ENCODE data around the gene MAN2A1. TPM values are rescaled to one million over a fixed set of nuclear protein-coding genes. Genes with fewer than 3 reads are reported as not detected.

MAN2A1 gene
- total RNA-seq, 1 experiment from 2014 or later: 51.0 TPM

GRCh38 chr5:109674596-109674995 is 15.1 kb upstream of the MAN2A1 start:
- Histone ChIP-seq H3K27me3 (ENCODE audit: control insufficient read depth, insufficient read depth, low read length) (peaks cover 46% of the 10 kb centered on the region), H3K4me1 (ENCODE audit: control insufficient read depth, insufficient read depth, low read length) (no peaks in the 10 kb centered on the region; the same call in 1 of the 2 replicates), H3K27ac (ENCODE audit: low read length) (no peak overlapping the region), H3K9me3 (ENCODE audit: control insufficient read depth, insufficient read depth, low read depth, low read length) (no peaks in the 10 kb centered on the region), H3K4me3 (ENCODE audit: low read depth in 2 of 2, low read length in 2 of 2) (no peak overlapping the region), H3K36me3 (ENCODE audit: control insufficient read depth, insufficient read depth, low read length) (no peaks in the 10 kb centered on the region)
- POLR2A ChIA-PET: no interaction called here
- CTCF ChIA-PET: no interaction called here
- no TSS peak for BruUV-seq (replicated peaks)
- DNase-seq (ENCODE audit: low read depth, low spot score): no peak
- intact Hi-C loops (cut with micrococcal nuclease; ENCODE audit: unreplicated experiment): no loop called here
- TF ChIP-seq TCF7L2 (IDR thresholded peaks at IDR 0.05; ENCODE audit: low read depth, low read length) (no peak), POLR2AphosphoS5 (IDR thresholded peaks at IDR 0.05; ENCODE audit: low read depth, low read length) (no peak), REST (IDR thresholded peaks at IDR 0.05; ENCODE audit: insufficient read depth in 1 of 2, low read depth in 2 of 2, low read length in 1 of 2) (no peak), SIN3A (IDR thresholded peaks at IDR 0.05; ENCODE audit: borderline replicate concordance, insufficient read depth, low read depth, low read length) (no peak), CTCF (IDR thresholded peaks at IDR 0.05) (no peak)
- no peak for ATAC-seq
- in situ Hi-C loops (cut with HindIII; ENCODE audit: low pct_unique_long_range_greater_than_20kb, low sequenced_read_pairs): no loop called here

- H3K27ac ChIP-seq (ENCODE audit: low read length): no peak overlapping the region
- CTCF ChIA-PET: no interaction called here
- H3K36me3 ChIP-seq (ENCODE audit: control insufficient read depth, insufficient read depth, low read length): no peaks in the 10 kb centered on the region
- POLR2A ChIA-PET: no interaction called here
- no peak for ATAC-seq
- DNase-seq (ENCODE audit: low read depth, low spot score): no peak
- TF ChIP-seq SIN3A (IDR thresholded peaks at IDR 0.05; ENCODE audit: borderline replicate concordance, insufficient read depth, low read depth, low read length): no peak
- no peak for TF ChIP-seq REST (IDR thresholded peaks at IDR 0.05; ENCODE audit: insufficient read depth in 1 of 2, low read depth in 2 of 2, low read length in 1 of 2)
- no peak for TF ChIP-seq TCF7L2 (IDR thresholded peaks at IDR 0.05; ENCODE audit: low read depth, low read length)
- TF ChIP-seq CTCF (IDR thresholded peaks at IDR 0.05): no peak
- no peak for TF ChIP-seq POLR2AphosphoS5 (IDR thresholded peaks at IDR 0.05; ENCODE audit: low read depth, low read length)
- no peaks in the 10 kb centered on the region; the same call in 1 of the 2 replicates for H3K4me1 ChIP-seq (ENCODE audit: control insufficient read depth, insufficient read depth, low read length)
- no peak overlapping the region for H3K4me3 ChIP-seq (ENCODE audit: low read depth in 2 of 2, low read length in 2 of 2)
- intact Hi-C loops (cut with micrococcal nuclease; ENCODE audit: unreplicated experiment): no loop called here
- H3K9me3 ChIP-seq (ENCODE audit: control insufficient read depth, insufficient read depth, low read depth, low read length): no peaks in the 10 kb centered on the region
- in situ Hi-C loops (cut with HindIII; ENCODE audit: low pct_unique_long_range_greater_than_20kb, low sequenced_read_pairs): no loop called here
- BruUV-seq (replicated peaks): no TSS peak
- peaks cover 38% of the 10 kb centered on the region for H3K27me3 ChIP-seq (ENCODE audit: control insufficient read depth, insufficient read depth, low read length)
Measured at GRCh38 chr5:109676920-109677319, 12.8 kb upstream of the MAN2A1 start.

All from Panc1 (cell line).